ENCODE measurements around the gene DAD1.

The DAD1 gene

DNA sequence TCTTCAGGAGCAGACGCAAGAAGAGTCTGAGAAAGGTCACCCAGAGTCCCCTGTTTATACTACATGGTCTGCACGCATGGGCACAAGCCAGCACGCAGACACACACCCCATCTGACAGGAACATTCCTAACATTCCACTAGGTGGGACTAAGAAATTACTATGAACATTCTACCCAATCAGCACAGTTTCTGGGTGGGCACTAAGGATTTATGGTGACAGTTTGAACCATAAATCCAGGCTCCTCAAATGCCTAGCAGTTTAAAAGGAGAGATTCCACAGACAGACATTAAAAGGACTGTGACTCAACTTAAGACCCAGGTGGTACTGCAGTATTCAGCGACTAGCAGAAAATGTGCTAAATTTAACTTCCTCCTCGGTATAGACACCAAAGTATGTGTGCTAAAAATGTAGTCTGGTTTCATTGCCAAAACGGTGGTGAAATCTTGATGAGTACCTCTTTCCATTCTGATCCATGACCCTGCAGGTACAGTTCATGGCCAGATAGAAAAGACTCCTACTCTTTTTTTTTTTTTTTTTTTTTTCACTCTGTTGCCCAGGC, 25.3 kb upstream of the DAD1 start:
- no peak for TF ChIP-seq POLR2AphosphoS5 (IDR thresholded peaks at IDR 0.05; ENCODE audit: low read depth, low read length)
- TF ChIP-seq FOXP2 (optimal IDR thresholded peaks at IDR 0.05; ENCODE audit: borderline replicate concordance, extremely low read depth, extremely low read length, insufficient read depth) = no peak

DNA sequence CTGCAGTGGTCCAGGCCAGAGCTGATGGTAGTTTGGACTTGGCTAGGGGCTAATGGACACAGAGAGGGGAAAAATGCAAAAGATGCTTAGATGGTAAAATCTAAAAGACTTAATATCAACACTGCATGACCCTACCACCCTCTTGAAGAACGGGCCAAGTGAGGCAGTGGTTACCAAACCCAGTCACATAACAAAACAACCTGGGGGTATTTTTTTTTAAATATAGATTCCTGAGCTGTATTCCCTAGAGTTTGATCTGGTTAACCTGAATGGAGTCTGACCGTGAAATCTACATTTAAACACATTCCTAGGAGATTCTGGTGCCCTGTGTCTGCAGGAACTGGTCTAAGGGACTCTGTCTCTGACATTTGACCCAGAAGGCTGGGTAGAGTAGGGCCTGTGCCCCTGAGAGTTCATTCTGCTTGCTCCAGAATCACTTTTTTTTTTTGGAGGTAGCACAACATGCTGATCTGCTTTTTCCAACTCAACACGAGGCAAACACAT, 24.8 kb upstream of the DAD1 start:
- TF ChIP-seq TAF1 (IDR thresholded peaks at IDR 0.05; ENCODE audit: borderline replicate concordance, insufficient read depth, low read length) (no peak), FOXP2 (optimal IDR thresholded peaks at IDR 0.05; ENCODE audit: borderline replicate concordance, extremely low read depth, extremely low read length, insufficient read depth) (no peak)

DNA sequence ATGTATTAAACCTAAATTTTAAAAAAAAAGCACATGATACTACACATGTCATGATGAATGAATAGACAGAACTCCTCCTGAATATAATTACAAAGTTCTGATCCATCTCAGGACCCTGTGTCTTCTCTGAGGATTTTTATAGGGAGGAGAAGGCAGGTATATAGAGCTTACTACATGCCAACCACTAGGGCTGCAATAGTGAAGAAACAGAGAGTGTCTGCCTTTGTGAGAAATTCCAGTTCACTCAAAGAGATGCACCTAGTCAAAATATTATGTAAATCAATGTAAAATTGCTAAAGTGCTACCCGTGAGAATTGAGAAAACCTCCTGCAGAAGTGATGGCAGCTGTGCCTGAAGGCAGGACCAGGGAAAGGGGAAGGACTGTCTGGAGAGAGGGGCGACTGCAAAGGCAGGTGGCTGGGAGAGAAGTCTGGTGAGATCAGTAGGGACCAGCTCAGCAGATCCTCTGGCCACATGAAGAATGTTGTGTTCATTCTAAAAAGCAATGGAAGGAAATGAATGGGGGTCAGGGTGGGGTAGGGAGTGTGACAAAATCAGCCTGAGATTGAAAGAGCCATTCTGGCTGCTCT, 24.2 kb upstream of the DAD1 start:
- TF ChIP-seq SIN3A (IDR thresholded peaks at IDR 0.05; ENCODE audit: borderline replicate concordance, insufficient read depth, low read length) = no peak
- no peak for TF ChIP-seq POLR2AphosphoS5 (IDR thresholded peaks at IDR 0.05; ENCODE audit: low read depth, low read length)
- TF ChIP-seq FOXP2 (optimal IDR thresholded peaks at IDR 0.05; ENCODE audit: borderline replicate concordance, extremely low read depth, extremely low read length, insufficient read depth) = no peak
- TF ChIP-seq, protein P1, sequence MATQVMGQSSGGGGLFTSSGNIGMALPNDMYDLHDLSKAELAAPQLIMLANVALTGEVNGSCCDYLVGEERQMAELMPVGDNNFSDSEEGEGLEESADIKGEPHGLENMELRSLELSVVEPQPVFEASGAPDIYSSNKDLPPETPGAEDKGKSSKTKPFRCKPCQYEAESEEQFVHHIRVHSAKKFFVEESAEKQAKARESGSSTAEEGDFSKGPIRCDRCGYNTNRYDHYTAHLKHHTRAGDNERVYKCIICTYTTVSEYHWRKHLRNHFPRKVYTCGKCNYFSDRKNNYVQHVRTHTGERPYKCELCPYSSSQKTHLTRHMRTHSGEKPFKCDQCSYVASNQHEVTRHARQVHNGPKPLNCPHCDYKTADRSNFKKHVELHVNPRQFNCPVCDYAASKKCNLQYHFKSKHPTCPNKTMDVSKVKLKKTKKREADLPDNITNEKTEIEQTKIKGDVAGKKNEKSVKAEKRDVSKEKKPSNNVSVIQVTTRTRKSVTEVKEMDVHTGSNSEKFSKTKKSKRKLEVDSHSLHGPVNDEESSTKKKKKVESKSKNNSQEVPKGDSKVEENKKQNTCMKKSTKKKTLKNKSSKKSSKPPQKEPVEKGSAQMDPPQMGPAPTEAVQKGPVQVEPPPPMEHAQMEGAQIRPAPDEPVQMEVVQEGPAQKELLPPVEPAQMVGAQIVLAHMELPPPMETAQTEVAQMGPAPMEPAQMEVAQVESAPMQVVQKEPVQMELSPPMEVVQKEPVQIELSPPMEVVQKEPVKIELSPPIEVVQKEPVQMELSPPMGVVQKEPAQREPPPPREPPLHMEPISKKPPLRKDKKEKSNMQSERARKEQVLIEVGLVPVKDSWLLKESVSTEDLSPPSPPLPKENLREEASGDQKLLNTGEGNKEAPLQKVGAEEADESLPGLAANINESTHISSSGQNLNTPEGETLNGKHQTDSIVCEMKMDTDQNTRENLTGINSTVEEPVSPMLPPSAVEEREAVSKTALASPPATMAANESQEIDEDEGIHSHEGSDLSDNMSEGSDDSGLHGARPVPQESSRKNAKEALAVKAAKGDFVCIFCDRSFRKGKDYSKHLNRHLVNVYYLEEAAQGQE (IDR thresholded peaks at IDR 0.05; ENCODE audit: insufficient read depth in 1 of 2, low read depth in 2 of 2, low read length in 2 of 2) = no peak
- no peak for TF ChIP-seq TAF1 (IDR thresholded peaks at IDR 0.05; ENCODE audit: borderline replicate concordance, insufficient read depth, low read length)

DNA sequence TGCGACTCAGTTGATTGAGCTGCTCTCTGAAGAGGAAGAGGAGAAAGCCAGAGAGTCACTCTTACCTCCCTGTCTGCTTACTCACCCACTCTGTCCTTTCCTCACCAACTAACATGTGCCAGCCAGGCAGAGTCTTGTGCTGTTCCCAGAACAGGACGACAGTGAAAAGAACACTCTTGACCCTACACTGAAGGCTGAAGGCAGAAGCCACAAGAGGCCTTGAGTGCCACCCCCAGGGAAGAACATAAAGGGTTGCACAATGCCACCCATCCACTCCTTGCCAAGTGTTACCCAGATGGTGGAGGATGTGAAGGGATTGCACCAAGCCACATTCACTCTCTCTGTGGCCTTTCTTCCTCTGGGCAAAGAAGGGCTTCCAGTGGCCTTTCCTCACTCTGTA, 21.9 kb upstream of the DAD1 start:
- TF ChIP-seq FOXP2 (optimal IDR thresholded peaks at IDR 0.05; ENCODE audit: borderline replicate concordance, extremely low read depth, extremely low read length, insufficient read depth) (no peak), TAF1 (IDR thresholded peaks at IDR 0.05; ENCODE audit: borderline replicate concordance, insufficient read depth, low read length) (no peak), POLR2AphosphoS5 (IDR thresholded peaks at IDR 0.05; ENCODE audit: low read depth, low read length) (no peak), SIN3A (IDR thresholded peaks at IDR 0.05; ENCODE audit: borderline replicate concordance, insufficient read depth, low read length) (no peak)
- TF ChIP-seq, protein P1 (IDR thresholded peaks at IDR 0.05; ENCODE audit: insufficient read depth in 1 of 2, low read depth in 2 of 2, low read length in 2 of 2) = no peak

DNA sequence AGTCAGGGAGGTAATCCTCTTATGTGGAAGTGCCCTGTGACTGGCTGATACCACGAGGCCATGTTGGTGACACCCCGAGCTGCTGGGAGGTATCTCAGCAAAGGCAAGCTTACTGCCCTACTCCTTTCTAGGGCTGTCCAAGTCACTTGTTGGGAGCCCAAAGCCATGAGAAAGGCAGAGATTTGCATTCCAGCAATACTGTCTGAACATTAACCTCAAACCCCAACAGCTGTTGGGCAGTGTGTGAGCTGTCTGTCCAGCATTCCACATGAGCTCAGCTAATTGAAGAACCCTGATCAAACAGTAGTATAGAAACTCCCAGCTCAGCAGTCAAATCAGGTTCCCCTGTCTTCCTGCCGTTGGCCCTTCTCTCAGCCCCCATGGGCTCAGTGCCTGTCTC, 18.3 kb upstream of the DAD1 start:
- TF ChIP-seq FOXP2 (optimal IDR thresholded peaks at IDR 0.05; ENCODE audit: borderline replicate concordance, extremely low read depth, extremely low read length, insufficient read depth) (no peak), TAF1 (IDR thresholded peaks at IDR 0.05; ENCODE audit: borderline replicate concordance, insufficient read depth, low read length) (no peak), POLR2AphosphoS5 (IDR thresholded peaks at IDR 0.05; ENCODE audit: low read depth, low read length) (no peak), SIN3A (IDR thresholded peaks at IDR 0.05; ENCODE audit: borderline replicate concordance, insufficient read depth, low read length) (no peak)
- TF ChIP-seq, protein P1 (IDR thresholded peaks at IDR 0.05; ENCODE audit: insufficient read depth in 1 of 2, low read depth in 2 of 2, low read length in 2 of 2) = no peak

DNA sequence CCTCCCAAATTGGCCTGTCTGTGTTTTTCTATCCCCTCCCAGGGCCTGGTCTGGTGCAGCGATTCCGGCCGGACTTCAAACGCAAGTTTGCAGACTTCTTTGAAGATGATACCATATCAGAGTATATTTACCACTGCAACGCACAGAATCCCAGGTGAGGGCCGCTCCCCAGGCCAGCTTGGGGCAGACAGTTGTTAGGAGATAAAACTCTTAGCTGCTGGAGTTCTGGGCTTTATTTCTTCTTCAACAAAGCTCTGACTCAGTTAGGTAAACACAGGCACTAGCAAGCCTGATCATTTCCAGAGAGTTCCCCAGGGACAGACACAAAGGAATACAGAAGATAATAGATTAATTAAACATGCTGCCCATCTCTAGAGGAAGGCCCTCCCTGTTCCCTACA, 17.4 kb upstream of the DAD1 start:
- TF ChIP-seq POLR2AphosphoS5 (IDR thresholded peaks at IDR 0.05; ENCODE audit: low read depth, low read length) = no peak
- TF ChIP-seq TAF1 (IDR thresholded peaks at IDR 0.05; ENCODE audit: borderline replicate concordance, insufficient read depth, low read length) = no peak
- TF ChIP-seq, protein P1 (IDR thresholded peaks at IDR 0.05; ENCODE audit: insufficient read depth in 1 of 2, low read depth in 2 of 2, low read length in 2 of 2) = no peak
- no peak for TF ChIP-seq FOXP2 (optimal IDR thresholded peaks at IDR 0.05; ENCODE audit: borderline replicate concordance, extremely low read depth, extremely low read length, insufficient read depth)
- TF ChIP-seq SIN3A (IDR thresholded peaks at IDR 0.05; ENCODE audit: borderline replicate concordance, insufficient read depth, low read length) = no peak

Data from PFSK-1 (cell line).